ENCODE measurements around the gene TOGARAM1.
"Not testable (repeated sequence)": the region's sequence is repeated elsewhere in the genome, so short reads cannot be mapped to it uniquely, and the experiment has no call there.

Gene TOGARAM1

GRCh38 chr14:45051180-45051579 is 89.2 kb downstream of the TOGARAM1 start:
- no peak for DNase-seq

- no peak for DNase-seq
Observed at GRCh38 chr14:45051896-45052295, 89.9 kb downstream of the TOGARAM1 start.

DNA sequence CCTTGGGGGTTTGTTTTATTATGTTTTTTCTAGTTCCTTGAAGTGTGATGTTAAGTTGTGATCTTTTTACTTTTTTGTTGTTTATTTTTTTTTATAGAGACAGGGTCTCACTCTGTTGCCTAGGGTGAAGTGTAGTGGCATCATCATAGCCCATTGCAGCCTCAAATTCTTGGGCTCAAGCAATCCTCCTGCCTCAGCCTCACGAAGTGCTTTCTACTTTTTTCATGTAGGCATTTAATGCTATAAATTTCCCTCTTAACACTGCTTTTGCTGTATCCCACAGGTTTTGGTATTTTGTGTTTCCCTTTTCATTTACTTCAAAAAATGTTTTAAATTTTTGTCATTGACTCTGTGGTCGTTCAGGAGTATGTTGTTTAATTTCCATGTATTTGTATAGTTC is 95.4 kb downstream of the TOGARAM1 start:
- no peak for DNase-seq

- no peak for DNase-seq
Observed at GRCh38 chr14:45057881-45058364, 95.9 kb downstream of the TOGARAM1 start.

DNA sequence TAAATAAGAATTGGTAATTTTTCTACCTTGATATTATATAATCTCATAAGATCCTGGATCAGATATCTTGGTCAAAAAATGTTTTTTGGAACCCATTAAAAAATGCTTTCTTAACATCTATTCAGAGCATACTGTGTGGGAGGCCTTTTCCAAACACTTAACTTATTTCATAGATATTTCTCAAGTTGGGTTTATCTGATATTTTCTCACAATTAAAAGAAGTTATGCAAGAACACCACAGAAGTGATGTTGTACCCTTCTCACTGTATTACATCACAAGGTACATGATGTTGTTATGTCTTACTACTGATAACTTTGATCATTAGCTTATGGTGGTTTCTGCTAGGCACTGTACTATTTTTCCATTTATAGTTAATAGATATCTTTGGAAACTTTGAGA is 98.6 kb downstream of the TOGARAM1 start:
- DNase-seq: no peak

DNA sequence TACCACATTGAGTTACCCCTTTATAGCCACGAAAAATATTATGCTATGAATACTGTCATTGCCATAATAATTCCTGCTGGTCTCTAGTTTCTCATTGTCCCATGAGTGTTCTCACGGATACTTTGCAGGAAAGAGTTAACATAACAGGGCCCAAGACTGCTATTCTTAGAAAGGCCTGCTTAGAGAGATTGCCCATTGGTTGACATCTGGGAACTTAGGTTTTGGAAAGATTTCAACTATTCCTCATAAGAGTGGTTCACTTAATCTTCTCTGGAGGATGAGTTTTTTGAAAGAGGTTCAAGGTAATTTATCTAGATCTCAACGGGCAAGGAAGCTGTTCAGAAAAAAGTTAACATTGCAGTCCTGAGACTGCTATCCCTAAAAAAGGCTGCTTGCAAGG is 103.5 kb downstream of the TOGARAM1 start:
- DNase-seq: peak; percentile 46

- no peak for DNase-seq
Observed at GRCh38 chr14:45065956-45066355, 104.0 kb downstream of the TOGARAM1 start.

DNA sequence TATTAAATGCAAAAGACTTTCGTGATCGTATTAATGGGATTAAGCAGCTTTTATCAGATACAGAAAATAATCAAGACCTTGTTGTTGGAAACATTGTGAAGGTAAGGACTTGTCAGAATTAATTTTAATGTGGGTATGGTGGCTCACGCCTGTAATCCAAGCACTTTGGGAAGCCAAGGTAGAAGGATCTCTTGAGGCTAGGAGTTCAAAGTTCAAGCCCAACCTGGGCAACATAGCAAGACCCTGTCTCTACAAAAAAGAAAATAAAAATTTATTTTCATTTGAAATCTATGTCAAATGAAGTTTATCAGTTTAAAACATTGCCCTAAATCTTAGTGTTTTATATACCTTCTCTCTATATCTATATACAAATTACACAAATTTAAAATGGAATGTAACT is 104.7 kb downstream of the TOGARAM1 start:
- DNase-seq: no peak

DNA sequence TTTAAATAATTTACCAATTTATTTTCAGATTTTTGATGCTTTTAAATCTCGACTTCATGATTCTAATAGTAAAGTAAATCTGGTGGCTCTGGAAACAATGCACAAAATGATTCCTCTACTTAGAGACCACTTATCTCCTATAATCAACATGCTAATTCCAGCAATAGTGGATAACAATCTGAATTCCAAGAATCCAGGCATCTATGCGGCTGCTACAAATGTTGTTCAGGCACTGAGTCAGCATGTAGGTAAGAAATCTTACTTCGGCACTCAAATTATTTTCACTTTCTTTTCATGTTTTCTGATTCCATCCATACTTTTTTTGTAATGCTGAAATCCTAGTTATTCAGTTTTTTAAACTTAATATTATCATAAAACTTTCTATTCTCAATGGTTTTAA is 106.4 kb downstream of the TOGARAM1 start:
- no peak for DNase-seq

DNA sequence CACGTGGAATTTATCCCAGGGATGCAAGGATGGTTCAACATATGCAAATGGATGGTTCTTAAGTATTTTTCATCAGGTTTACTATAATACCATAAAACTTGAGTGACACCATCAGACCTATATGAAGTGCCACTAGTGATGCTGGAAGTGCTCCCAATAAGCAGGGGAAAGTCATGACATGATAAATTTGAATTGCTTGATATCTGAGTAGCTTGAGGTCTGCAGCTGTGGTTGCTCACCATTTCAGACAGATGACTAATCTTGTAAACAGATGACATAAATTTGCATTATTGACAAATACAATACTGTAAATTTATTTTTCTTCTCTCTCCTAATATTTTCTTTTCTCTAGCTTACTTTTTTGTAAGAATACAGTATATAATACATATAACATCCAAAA is 108.2 kb downstream of the TOGARAM1 start:
- DNase-seq: no peak

DNA sequence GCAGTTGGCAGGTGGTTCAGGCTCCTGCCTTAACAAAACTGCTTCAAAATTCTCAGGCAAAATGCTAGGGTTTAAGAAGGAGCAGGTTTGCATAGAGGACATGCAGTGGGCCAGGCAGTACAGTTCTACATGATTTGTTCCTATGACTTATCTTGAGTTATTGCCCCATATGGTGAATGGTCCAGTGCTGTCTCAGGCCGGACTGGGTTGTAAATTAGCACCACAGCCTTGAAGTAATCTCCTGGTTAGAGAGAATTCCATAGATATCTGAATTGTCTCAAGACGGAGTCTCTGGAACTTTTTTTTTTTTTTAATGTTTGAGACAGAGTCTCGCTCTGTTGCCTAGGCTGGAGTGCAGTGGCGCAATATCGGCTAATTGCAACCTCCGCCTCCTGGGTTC is 110.1 kb downstream of the TOGARAM1 start:
- DNase-seq: no peak

DNA sequence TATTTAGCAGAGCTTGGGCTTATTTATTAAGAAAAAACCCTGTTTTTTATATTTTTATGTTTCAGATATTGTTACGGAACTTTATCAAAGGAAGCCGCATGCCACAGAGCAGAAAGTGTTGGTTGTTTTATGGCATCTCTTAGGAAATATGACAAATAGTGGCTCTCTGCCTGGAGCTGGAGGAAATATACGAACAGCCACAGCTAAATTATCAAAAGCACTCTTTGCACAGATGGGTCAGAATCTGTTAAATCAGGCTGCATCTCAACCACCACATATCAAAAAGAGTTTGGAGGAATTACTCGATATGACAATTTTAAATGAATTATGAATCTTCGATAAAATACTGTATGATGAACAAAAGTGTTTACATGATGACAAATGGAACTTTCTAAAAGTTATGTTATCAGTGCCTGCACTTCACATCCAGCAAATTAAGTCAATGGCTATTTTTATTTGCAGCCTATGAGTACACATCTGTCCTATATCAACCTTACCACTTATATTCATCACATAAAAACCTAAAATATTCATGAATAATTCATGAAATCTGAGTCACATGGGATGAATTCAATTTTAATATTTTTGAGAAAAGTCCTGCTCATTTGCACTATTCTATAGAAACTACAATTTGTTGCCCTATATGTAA is 111.4 kb downstream of the TOGARAM1 start:
- DNase-seq: no peak

- DNase-seq: no peak
Observed at GRCh38 chr14:45078323-45078722, 116.3 kb downstream of the TOGARAM1 start.

- not testable (repeated sequence) for DNase-seq
Observed at GRCh38 chr14:45080416-45080968, 118.5 kb downstream of the TOGARAM1 start.

DNA sequence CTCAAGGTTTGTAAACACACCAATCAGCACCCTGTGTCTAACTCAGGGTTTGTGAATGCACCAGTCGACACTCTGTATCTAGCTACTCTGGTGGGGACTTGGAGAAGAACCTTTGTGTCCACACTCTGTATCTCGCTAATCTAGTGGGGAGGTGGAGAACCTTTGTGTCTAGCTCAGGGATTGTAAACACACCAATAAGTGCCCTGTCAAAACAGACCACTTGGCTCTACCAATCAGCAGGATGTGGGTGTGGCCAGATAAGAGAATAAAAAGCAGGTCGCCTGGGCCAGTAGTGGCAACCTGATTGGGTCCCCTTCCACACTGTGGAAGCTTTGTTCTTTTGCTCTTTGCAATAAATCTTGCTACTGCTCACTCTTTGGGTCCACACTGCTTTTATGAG is 119.1 kb downstream of the TOGARAM1 start:
- not testable (repeated sequence) for DNase-seq

- no peak for DNase-seq
Observed at GRCh38 chr14:45082420-45082819, 120.4 kb downstream of the TOGARAM1 start.

GRCh38 chr14:45083617-45083975 is 121.6 kb downstream of the TOGARAM1 start:
- DNase-seq: no peak

- peak; percentile 91 for DNase-seq
Observed at GRCh38 chr14:45083976-45084722, 122.2 kb downstream of the TOGARAM1 start, which contains the start of gene PRPF39. Gene PRPF39 (plus strand): TSS chr14:45084116. CDS start chr14:45095240, 11,124 bp downstream.

DNA sequence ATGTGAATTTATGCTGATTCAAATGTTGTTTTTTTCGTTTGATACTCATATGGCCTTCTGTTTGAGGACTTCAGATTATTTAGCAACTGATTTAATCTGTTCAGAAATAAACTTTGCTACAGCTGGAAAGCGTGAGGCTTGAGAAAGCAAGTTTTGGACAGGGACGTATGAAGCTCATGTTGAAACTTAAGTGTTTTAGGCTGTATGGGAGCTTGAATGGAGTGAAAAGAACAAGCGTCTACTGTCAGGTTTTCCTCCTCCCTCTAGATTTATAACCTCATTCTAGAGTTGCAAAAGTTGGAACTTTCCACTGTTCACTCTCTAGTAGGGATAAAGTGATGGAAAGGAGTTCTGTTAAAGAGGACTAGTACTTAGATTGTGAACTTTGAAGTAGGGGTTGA is 123.0 kb downstream of the TOGARAM1 start:
- peak; percentile 3 for DNase-seq

GRCh38 chr14:45089813-45090212 is 127.8 kb downstream of the TOGARAM1 start:
- peak; percentile 19 for DNase-seq

DNA sequence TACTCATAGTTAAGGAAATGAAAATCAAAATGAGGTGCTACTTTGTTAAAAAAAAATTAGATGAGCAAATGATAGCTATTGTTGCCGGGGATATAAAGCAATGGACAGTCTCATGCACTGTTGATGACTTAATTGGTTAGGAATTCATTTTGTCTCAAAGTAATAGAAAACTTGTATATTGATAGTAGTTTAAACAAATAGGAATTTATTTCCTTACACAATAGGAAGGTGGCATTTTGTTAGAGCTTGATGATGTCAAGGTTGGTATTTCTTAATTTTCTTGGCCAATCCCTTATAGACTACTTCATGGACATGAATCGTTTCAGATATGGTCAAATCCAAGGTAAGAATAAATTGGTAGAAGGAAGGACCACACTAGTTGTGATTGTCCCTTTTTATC is 129.7 kb downstream of the TOGARAM1 start:
- peak; percentile 33 for DNase-seq

- DNase-seq: no peak
Observed at GRCh38 chr14:45094275-45094674, 132.3 kb downstream of the TOGARAM1 start.

DNA sequence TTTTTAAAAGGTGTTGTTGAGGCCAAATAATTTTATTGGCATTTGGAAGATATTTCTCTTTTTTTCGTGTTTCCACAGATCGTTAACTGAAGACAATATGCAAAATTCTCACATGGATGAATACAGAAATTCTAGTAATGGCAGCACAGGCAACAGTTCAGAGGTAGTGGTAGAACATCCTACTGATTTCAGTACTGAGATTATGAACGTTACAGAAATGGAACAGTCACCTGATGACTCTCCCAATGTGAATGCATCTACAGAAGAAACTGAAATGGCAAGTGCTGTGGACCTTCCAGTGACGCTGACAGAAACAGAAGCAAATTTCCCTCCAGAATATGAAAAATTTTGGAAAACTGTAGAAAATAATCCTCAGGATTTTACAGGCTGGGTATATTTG is 133.2 kb downstream of the TOGARAM1 start:
- DNase-seq: no peak

DNA sequence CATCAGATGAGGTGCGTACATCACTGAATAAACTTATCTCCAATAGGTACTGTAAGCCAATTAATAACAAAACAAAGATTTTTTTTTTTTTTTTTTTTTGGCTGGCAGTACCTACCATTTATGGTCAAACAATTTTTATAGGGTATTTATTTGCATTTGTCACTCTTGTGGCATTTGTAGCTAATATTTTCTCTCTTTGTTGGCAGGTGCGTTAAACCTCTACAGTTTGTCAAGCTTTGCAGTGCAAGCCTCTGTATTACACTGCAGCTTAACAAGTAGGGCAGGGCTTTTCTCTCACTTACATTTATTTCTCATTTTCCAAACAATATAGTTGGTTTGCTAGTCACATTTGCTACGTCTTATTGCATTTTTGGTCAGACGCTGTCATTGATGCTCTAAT is 134.2 kb downstream of the TOGARAM1 start:
- no peak for DNase-seq
